HEK293 (cell line): ENCODE data around the gene GALNT16.
"Not testable (repeated sequence)": the region's sequence is repeated elsewhere in the genome, so short reads cannot be mapped to it uniquely, and the experiment has no call there.

ENCODE experiments used
- CTCF ChIA-PET: fragments of 350-600 bp; formaldehyde crosslinking; extraction: SDS; loops from one replicate; lab custom pipeline; 2021; ENCODE audit warnings: antibody characterized with exemption; lab: Yijun Ruan, JAX
- POLR2A ChIA-PET: fragments of 300-600 bp; formaldehyde crosslinking; extraction: SDS; loops from one replicate; lab custom pipeline; 2020; ENCODE audit warnings: antibody characterized with exemption, inconsistent platforms; lab: Yijun Ruan, JAX
- H3K27ac ChIP-seq: fragments of 200-500 bp; sonication (Bioruptor generic); 2 replicates; pipeline ENCODE4 v1.5.1; 2014; ENCODE audit warnings: low read depth, low read length, control low read depth, inconsistent platforms; ENCODE audit errors: extremely low read depth
- H3K36me3 ChIP-seq, 2 experiments: fragments of 200-500 bp in 1 of 2; sonication (Bioruptor generic) in 1 of 2; 1 replicate in 1 of 2; 2 replicates in 1 of 2; pipeline ENCODE4 v1.5.1; 2014 to 2017; ENCODE audit warnings: inconsistent platforms in 2 of 2, low read length in 2 of 2; ENCODE audit not compliant: control insufficient read depth in 2 of 2, insufficient read depth in 1 of 2
- H3K4me1 ChIP-seq: fragments of 200-500 bp; sonication (Bioruptor generic); 2 replicates; pipeline ENCODE4 v1.5.1; 2014; ENCODE audit warnings: mild to moderate bottlenecking, low read length, inconsistent platforms; ENCODE audit not compliant: control insufficient read depth, insufficient read depth
- H3K4me3 ChIP-seq: 2 replicates; pipeline ENCODE4 v1.5.1; 2011; ENCODE audit warnings: low read depth, mild to moderate bottlenecking, control low read depth, low read length, moderate library complexity
- H3K9me3 ChIP-seq: fragments of 200-500 bp; sonication (Bioruptor generic); 2 replicates; pipeline ENCODE4 v1.5.1; 2014; ENCODE audit warnings: low read depth, low read length, inconsistent platforms; ENCODE audit not compliant: control insufficient read depth, insufficient read depth
- HOXC10 ChIP-seq: sonication (generic); formaldehyde crosslinking; IDR thresholded peaks from 2 replicates; pipeline ENCODE4 v1.8.1; 2023; ENCODE audit warnings: mild to moderate bottlenecking, missing genetic modification reagents
- KLF1 ChIP-seq: fragments of 450-650 bp; formaldehyde crosslinking; IDR thresholded peaks from 2 replicates; pipeline ENCODE4 v1.5.1; 2016; ENCODE audit warnings: missing biosample characterization, missing genetic modification characterization
- KLF16 ChIP-seq: fragments of 450-650 bp; formaldehyde crosslinking; IDR thresholded peaks from 2 replicates; pipeline ENCODE4 v1.5.1; 2017; ENCODE audit warnings: missing biosample characterization, missing genetic modification characterization
- KLF9 ChIP-seq: fragments of 450-650 bp; formaldehyde crosslinking; IDR thresholded peaks from 2 replicates; pipeline ENCODE4 v1.5.1; 2016; ENCODE audit warnings: missing biosample characterization, missing genetic modification characterization, low read depth
- REPIN1 ChIP-seq: fragments of 450-650 bp; formaldehyde crosslinking; IDR thresholded peaks from 2 replicates; pipeline ENCODE4 v1.5.1; 2017; ENCODE audit warnings: missing biosample characterization, missing genetic modification characterization, low read depth
- YY1 ChIP-seq: fragments of 450-650 bp; formaldehyde crosslinking; IDR thresholded peaks from 2 replicates; pipeline ENCODE4 v1.5.1; 2018; ENCODE audit warnings: missing biosample characterization, missing genetic modification characterization
- ZFP37 ChIP-seq: fragments of 450-650 bp; formaldehyde crosslinking; IDR thresholded peaks from 2 replicates; pipeline ENCODE4 v1.5.1; 2016; ENCODE audit warnings: missing biosample characterization, missing genetic modification characterization
- ZNF146 ChIP-seq: fragments of 450-650 bp; formaldehyde crosslinking; IDR thresholded peaks from 2 replicates; pipeline ENCODE4 v1.5.1; 2016; ENCODE audit warnings: missing biosample characterization, missing genetic modification characterization
- ZNF23 ChIP-seq: fragments of 450-650 bp; formaldehyde crosslinking; IDR thresholded peaks from 2 replicates; pipeline ENCODE4 v1.5.1; 2016; ENCODE audit warnings: missing biosample characterization, missing genetic modification characterization, borderline replicate concordance
- ZNF239 ChIP-seq: fragments of 450-650 bp; formaldehyde crosslinking; IDR thresholded peaks from 2 replicates; pipeline ENCODE4 v1.5.1; 2016; ENCODE audit warnings: missing biosample characterization, missing genetic modification characterization
- ZNF292 ChIP-seq: fragments of 450-650 bp; formaldehyde crosslinking; IDR thresholded peaks from 2 replicates; pipeline ENCODE4 v1.5.1; 2016; ENCODE audit warnings: low read depth, missing biosample characterization, missing genetic modification characterization, borderline replicate concordance
- ZNF391 ChIP-seq: fragments of 450-650 bp; formaldehyde crosslinking; IDR thresholded peaks from 2 replicates; pipeline ENCODE4 v1.5.1; 2016; ENCODE audit warnings: low read depth, missing biosample characterization, missing genetic modification characterization, borderline replicate concordance
- ZNF398 ChIP-seq: fragments of 450-650 bp; formaldehyde crosslinking; IDR thresholded peaks from 2 replicates; pipeline ENCODE4 v1.5.1; 2017; ENCODE audit warnings: missing biosample characterization, missing genetic modification characterization
- ZNF423 ChIP-seq: fragments of 450-650 bp; formaldehyde crosslinking; IDR thresholded peaks from 2 replicates; pipeline ENCODE4 v1.5.1; 2016; ENCODE audit warnings: missing biosample characterization, missing genetic modification characterization
- ZNF501 ChIP-seq: fragments of 450-650 bp; formaldehyde crosslinking; IDR thresholded peaks from 2 replicates; pipeline ENCODE4 v1.5.1; 2016; ENCODE audit warnings: missing biosample characterization, missing genetic modification characterization
- ZNF521 ChIP-seq: fragments of 450-650 bp; formaldehyde crosslinking; IDR thresholded peaks from 2 replicates; pipeline ENCODE4 v1.5.1; 2017; ENCODE audit warnings: missing biosample characterization, mild to moderate bottlenecking, missing genetic modification characterization
- ZNF529 ChIP-seq: fragments of 450-650 bp; formaldehyde crosslinking; IDR thresholded peaks from 2 replicates; pipeline ENCODE4 v1.5.1; 2017; ENCODE audit warnings: missing genetic modification characterization, missing biosample characterization; ENCODE audit not compliant: insufficient replicate concordance
- ZNF580 ChIP-seq: fragments of 450-650 bp; formaldehyde crosslinking; IDR thresholded peaks from 2 replicates; pipeline ENCODE4 v1.5.1; 2016; ENCODE audit warnings: missing biosample characterization, missing genetic modification characterization
- ZNF596 ChIP-seq: fragments of 450-650 bp; IDR thresholded peaks from 2 replicates; pipeline ENCODE4 v1.5.0; 2018; ENCODE audit warnings: missing biosample characterization, mild to moderate bottlenecking, missing genetic modification characterization, moderate library complexity
- ZNF837 ChIP-seq: fragments of 450-650 bp; formaldehyde crosslinking; IDR thresholded peaks from 2 replicates; pipeline ENCODE4 v1.5.1; 2016; ENCODE audit warnings: missing biosample characterization, missing genetic modification characterization
- TF ChIP-seq, protein P1 (sequence below): fragments of 450-650 bp; formaldehyde crosslinking; IDR thresholded peaks from 2 replicates; pipeline ENCODE4 v1.5.1; 2016; ENCODE audit warnings: missing biosample characterization, missing genetic modification characterization

The GALNT16 gene

GRCh38 chr14:69217663-69218062 lies 42.3 kb upstream of the GALNT16 start:
- H3K4me1 ChIP-seq, H3K4me3 ChIP-seq, POLR2A ChIA-PET, H3K27ac ChIP-seq, H3K9me3 ChIP-seq: not testable (repeated sequence)
- H3K36me3 ChIP-seq: peaks cover 5 to 21% of the 10 kb centered on the region in 2 experiments
- CTCF ChIA-PET: interaction anchor here (1.0 kb wide), 1 partner anchor 26 kb away, joined by 3 read pairs; no protein-coding TSS in a partner anchor
- TF ChIP-seq ZNF146 (tag by site-specific recombination) (peak; percentile 90), ZNF580 (tag by site-specific recombination) (0 out of 2 replicates have a peak, but pooled peaks have one; percentile 51)

GRCh38 chr14:69224946-69225345 lies 35.0 kb upstream of the GALNT16 start:
- no peaks in the 10 kb centered on the region for H3K4me1 ChIP-seq
- POLR2A ChIA-PET: no interaction called here
- H3K9me3 ChIP-seq: no peaks in the 10 kb centered on the region
- peaks cover 9 to 18% of the 10 kb centered on the region in 2 experiments for H3K36me3 ChIP-seq
- H3K4me3 ChIP-seq: no peak overlapping the region
- TF ChIP-seq HOXC10 (CRISPR knock-in tag): no peak
- TF ChIP-seq KLF1 (tag by site-specific recombination): no peak
- no peak for TF ChIP-seq ZNF596 (tag by site-specific recombination)
- no peak for TF ChIP-seq KLF9 (tag by site-specific recombination)
- TF ChIP-seq, protein P1, sequence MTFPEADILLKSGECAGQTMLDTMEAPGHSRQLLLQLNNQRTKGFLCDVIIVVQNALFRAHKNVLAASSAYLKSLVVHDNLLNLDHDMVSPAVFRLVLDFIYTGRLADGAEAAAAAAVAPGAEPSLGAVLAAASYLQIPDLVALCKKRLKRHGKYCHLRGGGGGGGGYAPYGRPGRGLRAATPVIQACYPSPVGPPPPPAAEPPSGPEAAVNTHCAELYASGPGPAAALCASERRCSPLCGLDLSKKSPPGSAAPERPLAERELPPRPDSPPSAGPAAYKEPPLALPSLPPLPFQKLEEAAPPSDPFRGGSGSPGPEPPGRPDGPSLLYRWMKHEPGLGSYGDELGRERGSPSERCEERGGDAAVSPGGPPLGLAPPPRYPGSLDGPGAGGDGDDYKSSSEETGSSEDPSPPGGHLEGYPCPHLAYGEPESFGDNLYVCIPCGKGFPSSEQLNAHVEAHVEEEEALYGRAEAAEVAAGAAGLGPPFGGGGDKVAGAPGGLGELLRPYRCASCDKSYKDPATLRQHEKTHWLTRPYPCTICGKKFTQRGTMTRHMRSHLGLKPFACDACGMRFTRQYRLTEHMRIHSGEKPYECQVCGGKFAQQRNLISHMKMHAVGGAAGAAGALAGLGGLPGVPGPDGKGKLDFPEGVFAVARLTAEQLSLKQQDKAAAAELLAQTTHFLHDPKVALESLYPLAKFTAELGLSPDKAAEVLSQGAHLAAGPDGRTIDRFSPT: no peak
- TF ChIP-seq ZNF239 (tag by site-specific recombination): no peak
- no peak for TF ChIP-seq ZNF292
- TF ChIP-seq ZNF521 (tag by site-specific recombination): no peak
- no peak for TF ChIP-seq ZNF423 (tag by site-specific recombination)
- TF ChIP-seq ZNF837: no peak
- no peak for TF ChIP-seq YY1 (tag by site-specific recombination)
- no peak for TF ChIP-seq ZNF23 (tag by site-specific recombination)
- no peak for TF ChIP-seq ZFP37 (tag by site-specific recombination)
- TF ChIP-seq KLF16 (tag by site-specific recombination): no peak
- TF ChIP-seq ZNF529 (tag by site-specific recombination): no peak
- TF ChIP-seq ZNF398 (tag by site-specific recombination): no peak
- TF ChIP-seq ZNF391 (tag by site-specific recombination): no peak
- no peak for TF ChIP-seq ZNF501 (tag by site-specific recombination)
- no peak for TF ChIP-seq REPIN1 (tag by site-specific recombination)
- CTCF ChIA-PET: interaction anchor here (0.9 kb wide), 1 partner anchor 96 kb away, joined by 3 read pairs; no protein-coding TSS in a partner anchor
- no peak overlapping the region for H3K27ac ChIP-seq
